GM19025 (cell line): ENCODE data around the gene CFAP99.

ENCODE experiments used
- ATAC-seq: cut with Tn5 transposase; IDR thresholded peaks from one replicate; pipeline ENCODE4 v1.9.1; 2021; ENCODE audit warnings: mild to moderate bottlenecking, low read depth, moderate library complexity; ENCODE audit not compliant: unreplicated experiment

The CFAP99 gene

GRCh38 chr4:2445130-2445529 lies 26.4 kb downstream of the CFAP99 start:
- ATAC-seq: no peak

GRCh38 chr4:2445571-2445970 lies 26.8 kb downstream of the CFAP99 start:
- no peak for ATAC-seq

- ATAC-seq: no peak
These were observed 28.2 kb downstream of the CFAP99 start for GRCh38 chr4:2446656-2447564.

- ATAC-seq: no peak
These were observed 29.8 kb downstream of the CFAP99 start for GRCh38 chr4:2448589-2448988.

GRCh38 chr4:2449051-2449450 lies 30.3 kb downstream of the CFAP99 start:
- no peak for ATAC-seq

GRCh38 chr4:2449511-2450392 lies 31.0 kb downstream of the CFAP99 start:
- ATAC-seq: no peak

- no peak for ATAC-seq
These were observed 31.8 kb downstream of the CFAP99 start for GRCh38 chr4:2450394-2451035.

- no peak for ATAC-seq
These were observed 32.3 kb downstream of the CFAP99 start for GRCh38 chr4:2451036-2451520.

GRCh38 chr4:2451821-2452785 lies 33.3 kb downstream of the CFAP99 start:
- no peak for ATAC-seq

GRCh38 chr4:2457481-2458295 lies 38.9 kb downstream of the CFAP99 start:
- ATAC-seq: no peak

GRCh38 chr4:2458546-2459491 lies 40.1 kb downstream of the CFAP99 start:
- no peak for ATAC-seq

GRCh38 chr4:2459589-2460349 lies 41.0 kb downstream of the CFAP99 start:
- ATAC-seq: no peak

GRCh38 chr4:2461246-2461960 lies 42.6 kb downstream of the CFAP99 start:
- no peak for ATAC-seq

- peak; percentile 83 for ATAC-seq
These were observed 43.6 kb downstream of the CFAP99 start for GRCh38 chr4:2462218-2462991.

GRCh38 chr4:2462992-2463762 lies 44.4 kb downstream of the CFAP99 start:
- no peak for ATAC-seq
